ENCODE measurements around the gene LUZP2. TPM values are rescaled to one million over a fixed set of nuclear protein-coding genes. Genes with fewer than 3 reads are reported as not detected.

The LUZP2 gene
- total and polyA plus RNA-seq, 4 donors: 0.04 to 8.8 (median 0.09) TPM; not detected in 1

GRCh38 chr11:25037431-25037830 lies 540.6 kb downstream of the LUZP2 start:
- no peaks in the 10 kb centered on the region for H3K36me3 ChIP-seq (ENCODE audit: control insufficient read depth in 4 of 4, insufficient read depth in 4 of 4, low read length in 4 of 4)
- DNase-seq (no peak), ATAC-seq (ENCODE audit: insufficient read depth, low FRiP score) (no peak)
- no peak overlapping the region for H3K4me3 ChIP-seq
- 16 to 19% methylated on average over 1 of the region's 1 CpG for WGBS, 2 donors
- H3K27me3 ChIP-seq (ENCODE audit: control insufficient read depth in 3 of 3, insufficient read depth in 3 of 3, low read length in 2 of 3): no peaks in the 10 kb centered on the region
- H3K4me1 ChIP-seq (ENCODE audit: control insufficient read depth in 5 of 5, insufficient read depth in 5 of 5, low read length in 5 of 5): no peaks in the 10 kb centered on the region
- H3K27ac ChIP-seq (ENCODE audit: low read depth in 1 of 2, low read length in 1 of 2): no peak overlapping the region
- H3K9me3 ChIP-seq (ENCODE audit: control insufficient read depth in 4 of 4, insufficient read depth in 3 of 4, low read length in 3 of 4): peaks cover 0 to 4% (median 0%) of the 10 kb centered on the region in 4 donors
- H3K9ac ChIP-seq (ENCODE audit: insufficient read depth in 1 of 2, low read length in 2 of 2): no peak overlapping the region
- TF ChIP-seq, protein P1, sequence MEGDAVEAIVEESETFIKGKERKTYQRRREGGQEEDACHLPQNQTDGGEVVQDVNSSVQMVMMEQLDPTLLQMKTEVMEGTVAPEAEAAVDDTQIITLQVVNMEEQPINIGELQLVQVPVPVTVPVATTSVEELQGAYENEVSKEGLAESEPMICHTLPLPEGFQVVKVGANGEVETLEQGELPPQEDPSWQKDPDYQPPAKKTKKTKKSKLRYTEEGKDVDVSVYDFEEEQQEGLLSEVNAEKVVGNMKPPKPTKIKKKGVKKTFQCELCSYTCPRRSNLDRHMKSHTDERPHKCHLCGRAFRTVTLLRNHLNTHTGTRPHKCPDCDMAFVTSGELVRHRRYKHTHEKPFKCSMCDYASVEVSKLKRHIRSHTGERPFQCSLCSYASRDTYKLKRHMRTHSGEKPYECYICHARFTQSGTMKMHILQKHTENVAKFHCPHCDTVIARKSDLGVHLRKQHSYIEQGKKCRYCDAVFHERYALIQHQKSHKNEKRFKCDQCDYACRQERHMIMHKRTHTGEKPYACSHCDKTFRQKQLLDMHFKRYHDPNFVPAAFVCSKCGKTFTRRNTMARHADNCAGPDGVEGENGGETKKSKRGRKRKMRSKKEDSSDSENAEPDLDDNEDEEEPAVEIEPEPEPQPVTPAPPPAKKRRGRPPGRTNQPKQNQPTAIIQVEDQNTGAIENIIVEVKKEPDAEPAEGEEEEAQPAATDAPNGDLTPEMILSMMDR (IDR thresholded peaks at IDR 0.05; ENCODE audit: control extremely low read depth, extremely low read depth): no peak

GRCh38 chr11:25038131-25038530 lies 541.3 kb downstream of the LUZP2 start:
- Histone ChIP-seq H3K9me3 (ENCODE audit: control insufficient read depth in 4 of 4, insufficient read depth in 3 of 4, low read length in 3 of 4) (peaks cover 0 to 4% (median 0%) of the 10 kb centered on the region in 4 donors), H3K27me3 (ENCODE audit: control insufficient read depth in 3 of 3, insufficient read depth in 3 of 3, low read length in 2 of 3) (no peaks in the 10 kb centered on the region), H3K36me3 (ENCODE audit: control insufficient read depth in 4 of 4, insufficient read depth in 4 of 4, low read length in 4 of 4) (no peaks in the 10 kb centered on the region), H3K4me3 (no peak overlapping the region), H3K27ac (ENCODE audit: low read depth in 1 of 2, low read length in 1 of 2) (no peak overlapping the region), H3K9ac (ENCODE audit: insufficient read depth in 1 of 2, low read length in 2 of 2) (no peak overlapping the region), H3K4me1 (ENCODE audit: control insufficient read depth in 5 of 5, insufficient read depth in 5 of 5, low read length in 5 of 5) (no peaks in the 10 kb centered on the region)
- DNase-seq (no peak), ATAC-seq (ENCODE audit: insufficient read depth, low FRiP score) (no peak)
- TF ChIP-seq, protein P1 (IDR thresholded peaks at IDR 0.05; ENCODE audit: control extremely low read depth, extremely low read depth): no peak

DNA sequence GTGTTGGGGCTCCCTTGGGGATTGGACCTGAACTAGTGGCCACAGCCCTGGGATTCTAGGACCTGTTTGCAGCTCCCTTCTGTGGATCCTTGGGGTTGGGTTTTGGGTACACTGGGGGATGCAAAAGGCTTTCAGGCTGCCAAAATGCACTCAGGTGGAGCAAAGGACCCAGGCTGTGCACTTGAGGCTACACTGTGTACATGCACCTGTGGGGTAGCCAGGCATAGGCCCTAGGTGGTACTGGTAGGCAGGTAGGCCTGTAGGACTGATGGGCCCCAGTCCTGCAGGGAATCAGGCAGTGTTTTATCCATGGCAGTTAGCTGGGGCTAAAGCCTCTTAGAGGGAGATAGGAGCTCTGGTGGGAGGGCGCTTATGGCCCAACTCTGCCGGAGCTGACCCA lies 542.3 kb downstream of the LUZP2 start:
- H3K9ac ChIP-seq (ENCODE audit: insufficient read depth in 1 of 2, low read length in 2 of 2): no peak overlapping the region
- no peaks in the 10 kb centered on the region for H3K27me3 ChIP-seq (ENCODE audit: control insufficient read depth in 3 of 3, insufficient read depth in 3 of 3, low read length in 2 of 3)
- H3K36me3 ChIP-seq (ENCODE audit: control insufficient read depth in 4 of 4, insufficient read depth in 4 of 4, low read length in 4 of 4): no peaks in the 10 kb centered on the region
- peaks cover 0 to 4% (median 0%) of the 10 kb centered on the region in 4 donors for H3K9me3 ChIP-seq (ENCODE audit: control insufficient read depth in 4 of 4, insufficient read depth in 3 of 4, low read length in 3 of 4)
- ATAC-seq (ENCODE audit: insufficient read depth, low FRiP score): no peak
- no peaks in the 10 kb centered on the region for H3K4me1 ChIP-seq (ENCODE audit: control insufficient read depth in 5 of 5, insufficient read depth in 5 of 5, low read length in 5 of 5)
- no peak overlapping the region for H3K4me3 ChIP-seq
- DNase-seq: no peak
- H3K27ac ChIP-seq (ENCODE audit: low read depth in 1 of 2, low read length in 1 of 2): no peak overlapping the region
- WGBS, 2 donors: 91 to 93% methylated on average over 2 of the region's 2 CpGs
- TF ChIP-seq, protein P1 (IDR thresholded peaks at IDR 0.05; ENCODE audit: control extremely low read depth, extremely low read depth): no peak

GRCh38 chr11:25048632-25049031 lies 551.8 kb downstream of the LUZP2 start:
- WGBS, 2 donors: 78 to 84% methylated on average over 1 of the region's 1 CpG
- Histone ChIP-seq H3K9ac (ENCODE audit: insufficient read depth in 1 of 2, low read length in 2 of 2) (no peak overlapping the region), H3K27ac (ENCODE audit: low read depth in 1 of 2, low read length in 1 of 2) (no peak overlapping the region), H3K36me3 (ENCODE audit: control insufficient read depth in 4 of 4, insufficient read depth in 4 of 4, low read length in 4 of 4) (no peaks in the 10 kb centered on the region), H3K4me3 (no peak overlapping the region), H3K9me3 (ENCODE audit: control insufficient read depth in 4 of 4, insufficient read depth in 3 of 4, low read length in 3 of 4) (no peaks in the 10 kb centered on the region), H3K4me1 (ENCODE audit: control insufficient read depth in 5 of 5, insufficient read depth in 5 of 5, low read length in 5 of 5) (no peaks in the 10 kb centered on the region), H3K27me3 (ENCODE audit: control insufficient read depth in 3 of 3, insufficient read depth in 3 of 3, low read length in 2 of 3) (no peaks in the 10 kb centered on the region)
- DNase-seq (no peak), ATAC-seq (ENCODE audit: insufficient read depth, low FRiP score) (no peak)
- TF ChIP-seq, protein P1 (IDR thresholded peaks at IDR 0.05; ENCODE audit: control extremely low read depth, extremely low read depth): no peak
